Activated naive CD4-positive, alpha-beta T cell treated with anti-CD3 and anti-CD28 coated beads for 36 hours (primary cell): ENCODE measurements around the gene KDM1A. TPM values are rescaled to one million over a fixed set of nuclear protein-coding genes. Genes with fewer than 3 reads are reported as not detected.
A peak's percentile ranks its signal among the peaks of the same experiment; 100 is the strongest.

ENCODE experiments used
- CTCF ChIA-PET: fragments of 350-600 bp; sonication (Branson Sonifier 250); formaldehyde crosslinking; loops from one replicate; lab custom pipeline; 2021; ENCODE audit warnings: antibody characterized with exemption; lab: Charles Lee
- DNase-seq: peaks from one replicate; pipeline ENCODE4 v3.0.0-alpha.2; 2020
- H3K27ac Mint-ChIP-seq: one replicate; pipeline ENCODE4 v1.8.0; 2021; ENCODE audit warnings: mild to moderate bottlenecking, mixed read lengths
- H3K27me3 Mint-ChIP-seq: one replicate; pipeline ENCODE4 v1.8.0; 2021; ENCODE audit warnings: low read depth, mixed read lengths
- H3K36me3 Mint-ChIP-seq: one replicate; pipeline ENCODE4 v1.8.0; 2021; ENCODE audit warnings: low read depth, mixed read lengths
- H3K4me1 Mint-ChIP-seq: one replicate; pipeline ENCODE4 v1.8.0; 2021; ENCODE audit warnings: low read depth, mixed read lengths
- H3K4me3 Mint-ChIP-seq: one replicate; pipeline ENCODE4 v1.8.0; 2021; ENCODE audit warnings: mild to moderate bottlenecking, moderate library complexity, mixed read lengths
- H3K9me3 Mint-ChIP-seq: one replicate; pipeline ENCODE4 v1.8.0; 2021; ENCODE audit warnings: mixed read lengths
- intact Hi-C: fragments of 100-400 bp; cut with micrococcal nuclease; formaldehyde crosslinking; loops from one replicate; pipeline ENCODE4 v1.15.1; 2023
- total RNA-seq, 2 experiments: library from RNA; stranded (reverse); gene quantifications; one replicate each; pipeline ENCODE4 v1.2.3, GENCODE V29; 2021

KDM1A gene
- total RNA-seq, 2 experiments from 2014 or later, result 59.7 to 62.6 TPM

GRCh38 chr1:23019863-23020625 is 776 bp downstream of the KDM1A start:
- Mint-ChIP-seq H3K27ac (peak overlapping the region; percentile 38), H3K4me1 (peaks cover 48% of the 10 kb centered on the region), H3K9me3 (peaks cover 5% of the 10 kb centered on the region), H3K36me3 (peaks cover 9% of the 10 kb centered on the region), H3K4me3 (peak overlapping the region; percentile 81), H3K27me3 (no peaks in the 10 kb centered on the region)
- peak; percentile 31 for DNase-seq
- intact Hi-C loops, result loop anchor here (1.0 to 10.0 kb wide), 4 partner anchors 147 to 568 kb away; partner anchors contain the start of genes E2F2, LUZP1 and ZBTB40
- CTCF ChIA-PET, result interaction anchor here (0.6 kb wide), 1 partner anchor 165 kb away, joined by 4 read pairs; no protein-coding TSS in a partner anchor

DNA sequence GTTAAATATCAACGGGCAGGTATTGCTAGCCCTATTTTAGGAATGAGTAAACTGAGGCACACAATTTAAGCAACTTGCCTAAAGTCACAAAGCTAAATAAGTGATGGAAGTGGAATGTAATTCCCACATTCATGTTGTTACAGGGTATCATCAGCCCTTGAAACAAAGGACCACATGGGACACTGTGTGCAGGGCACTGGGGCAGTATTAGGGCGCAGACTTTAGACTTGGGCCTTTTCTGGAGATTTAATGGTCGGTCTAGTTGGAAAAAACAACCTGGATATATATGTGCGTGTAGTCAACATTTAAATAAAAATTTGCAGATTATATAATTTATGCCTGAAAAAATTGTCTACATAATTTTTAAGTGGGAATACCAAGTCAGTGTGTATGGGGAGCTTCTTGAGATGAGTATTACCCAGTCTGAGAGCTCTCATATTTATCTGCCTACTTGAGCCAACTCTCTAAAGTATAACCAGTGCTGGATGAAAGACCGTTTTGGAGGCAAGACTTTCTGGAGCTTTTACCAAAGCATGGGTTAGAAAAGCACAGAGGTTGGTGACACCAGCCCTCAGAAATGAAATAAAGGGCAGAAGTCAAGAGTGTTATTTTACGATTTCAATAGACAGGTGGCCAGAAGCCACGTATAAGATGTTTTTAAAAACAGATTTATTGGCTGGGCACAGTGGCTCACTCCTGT is 1.6 kb downstream of the KDM1A start:
- no peak for DNase-seq
- peaks cover 9% of the 10 kb centered on the region for H3K36me3 Mint-ChIP-seq
- intact Hi-C loops, result loop anchor here (5.0 to 10.0 kb wide), 2 partner anchors 146 to 514 kb away; partner anchors contain the start of genes E2F2 and LUZP1
- H3K4me3 Mint-ChIP-seq, result peak overlapping the region; percentile 81
- H3K27me3 Mint-ChIP-seq, result no peaks in the 10 kb centered on the region
- no peak overlapping the region for H3K27ac Mint-ChIP-seq
- CTCF ChIA-PET, result interaction anchor here (0.6 kb wide), 1 partner anchor 164 kb away, joined by 4 read pairs; no protein-coding TSS in a partner anchor
- H3K4me1 Mint-ChIP-seq, result peaks cover 51% of the 10 kb centered on the region
- H3K9me3 Mint-ChIP-seq, result peaks cover 5% of the 10 kb centered on the region

GRCh38 chr1:23021834-23022233 is 2.6 kb downstream of the KDM1A start:
- DNase-seq, result no peak
- no peak overlapping the region for H3K4me3 Mint-ChIP-seq
- H3K27ac Mint-ChIP-seq, result no peak overlapping the region
- intact Hi-C loops, result loop anchor here (5.0 to 10.0 kb wide), 2 partner anchors 145 to 513 kb away; partner anchors contain the start of genes E2F2 and LUZP1
- H3K9me3 Mint-ChIP-seq, result peaks cover 5% of the 10 kb centered on the region
- peaks cover 59% of the 10 kb centered on the region for H3K4me1 Mint-ChIP-seq
- H3K27me3 Mint-ChIP-seq, result no peaks in the 10 kb centered on the region
- CTCF ChIA-PET, result no interaction called here
- peaks cover 9% of the 10 kb centered on the region for H3K36me3 Mint-ChIP-seq

DNA sequence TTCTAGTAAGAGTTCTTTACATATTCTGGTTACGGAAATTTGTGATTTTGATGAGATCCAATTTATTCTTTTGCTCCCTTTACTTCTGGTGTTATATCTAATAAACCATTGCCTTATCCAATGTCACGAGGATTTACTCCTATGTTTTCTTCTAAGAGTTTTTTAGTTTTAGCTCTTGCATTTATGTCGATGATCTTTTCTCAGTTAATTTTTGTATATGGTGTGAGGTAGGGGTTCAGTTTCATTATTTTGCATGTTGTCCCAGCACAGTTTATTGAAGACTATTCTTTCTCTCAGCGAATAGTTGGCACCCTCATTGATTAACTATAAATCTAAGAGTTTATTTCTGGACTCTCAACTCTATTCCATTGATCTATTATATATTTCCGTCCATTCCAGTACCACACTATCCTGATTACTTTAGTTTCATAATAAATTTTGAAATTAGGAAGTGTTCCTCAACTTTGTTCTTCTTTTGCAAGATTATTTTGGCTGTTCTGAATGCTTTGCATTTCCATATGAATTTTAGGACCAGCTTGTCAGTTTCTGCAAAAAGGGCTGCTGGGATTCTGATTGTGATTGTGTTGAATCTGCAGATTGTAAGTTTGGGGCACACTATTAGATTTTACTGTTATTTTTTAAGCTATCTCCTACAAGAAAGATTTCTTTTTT is 4.0 kb downstream of the KDM1A start:
- no peak overlapping the region for H3K27ac Mint-ChIP-seq

GRCh38 chr1:23026568-23026967 is 7.3 kb downstream of the KDM1A start:
- intact Hi-C loops, result loop anchor here (10.0 kb wide), 1 partner anchor 508 kb away; the partner anchor contains the start of gene E2F2
- peaks cover 11% of the 10 kb centered on the region for H3K36me3 Mint-ChIP-seq
- peaks cover 71% of the 10 kb centered on the region for H3K4me1 Mint-ChIP-seq

More for the DNA sequence above, 4.0 kb downstream of the KDM1A start:
- peaks cover 5% of the 10 kb centered on the region for H3K9me3 Mint-ChIP-seq
- DNase-seq, result no peak
- H3K4me1 Mint-ChIP-seq, result peaks cover 64% of the 10 kb centered on the region
- intact Hi-C loops, result loop anchor here (5.0 to 10.0 kb wide), 2 partner anchors 144 to 511 kb away; partner anchors contain the start of genes E2F2 and LUZP1
- peaks cover 9% of the 10 kb centered on the region for H3K36me3 Mint-ChIP-seq
- CTCF ChIA-PET, result no interaction called here
- H3K27me3 Mint-ChIP-seq, result no peaks in the 10 kb centered on the region
- H3K4me3 Mint-ChIP-seq, result no peak overlapping the region

DNA sequence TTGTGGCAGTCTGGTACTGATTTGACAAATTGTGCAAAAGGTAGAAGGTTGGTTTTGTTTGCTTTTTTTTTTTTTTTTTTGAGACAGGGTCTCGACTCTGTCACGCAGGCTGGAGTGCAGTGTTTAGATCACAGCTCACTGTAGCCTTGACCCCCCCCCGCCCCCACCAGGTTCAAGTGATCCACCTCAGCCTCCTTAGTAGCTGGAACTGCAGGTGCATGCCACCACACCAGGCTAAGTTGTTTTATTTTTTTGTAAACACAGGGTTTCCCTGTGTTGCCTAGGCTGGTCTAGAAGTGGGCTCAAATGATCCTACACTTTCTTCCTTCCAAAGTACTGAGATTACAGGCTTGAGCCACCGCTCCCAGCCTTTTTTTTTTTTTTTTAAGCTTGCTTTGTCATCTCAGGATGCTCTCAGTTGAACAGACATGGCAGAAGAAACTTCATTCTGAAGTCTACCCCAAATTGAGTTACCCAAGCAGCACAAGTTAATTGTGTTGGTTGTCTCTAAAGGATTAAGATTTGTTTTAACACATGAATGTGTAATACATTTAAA is 8.2 kb downstream of the KDM1A start:
- intact Hi-C loops, result loop anchor here (10.0 kb wide), 1 partner anchor 507 kb away; the partner anchor contains the start of gene E2F2

More at GRCh38 chr1:23026568-23026967, 7.3 kb downstream of the KDM1A start:
- Mint-ChIP-seq H3K27me3 (no peaks in the 10 kb centered on the region), H3K27ac (no peak overlapping the region), H3K4me3 (no peak overlapping the region), H3K9me3 (peaks cover 5% of the 10 kb centered on the region)
- CTCF ChIA-PET, result no interaction called here
- no peak for DNase-seq

DNA sequence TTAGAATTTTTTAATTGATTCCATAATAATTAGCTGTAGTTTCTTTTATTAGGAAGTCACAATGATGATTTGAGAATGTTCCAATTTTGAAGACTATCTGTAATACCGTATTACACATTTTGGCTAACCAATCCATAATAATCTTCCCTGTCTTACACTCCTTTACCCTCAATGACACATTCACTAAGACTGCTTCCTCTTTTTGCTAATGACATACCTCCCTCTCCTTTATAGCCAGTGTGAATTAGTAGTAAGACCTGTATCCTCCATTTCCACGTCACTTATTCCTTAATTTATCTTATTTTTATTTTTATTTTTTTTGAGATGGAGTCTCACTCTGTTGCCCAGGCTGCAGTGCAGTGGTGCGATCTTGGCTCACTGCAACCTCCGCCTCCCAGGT is 10.1 kb downstream of the KDM1A start:
- intact Hi-C loops, result loop anchor here (10.0 kb wide), 1 partner anchor 505 kb away; the partner anchor contains the start of gene E2F2
- Mint-ChIP-seq H3K27ac (no peak overlapping the region), H3K4me3 (no peak overlapping the region), H3K27me3 (no peaks in the 10 kb centered on the region), H3K4me1 (peaks cover 58% of the 10 kb centered on the region), H3K9me3 (no peaks in the 10 kb centered on the region), H3K36me3 (peaks cover 3% of the 10 kb centered on the region)
- CTCF ChIA-PET, result no interaction called here
- no peak for DNase-seq

More for the DNA sequence above, 8.2 kb downstream of the KDM1A start:
- H3K9me3 Mint-ChIP-seq, result peaks cover 5% of the 10 kb centered on the region
- peaks cover 66% of the 10 kb centered on the region for H3K4me1 Mint-ChIP-seq
- DNase-seq, result no peak
- H3K36me3 Mint-ChIP-seq, result peaks cover 10% of the 10 kb centered on the region
- H3K4me3 Mint-ChIP-seq, result no peak overlapping the region
- CTCF ChIA-PET, result interaction anchor here (0.6 kb wide), 1 partner anchor 15 kb away, joined by 3 read pairs; no protein-coding TSS in a partner anchor
- no peaks in the 10 kb centered on the region for H3K27me3 Mint-ChIP-seq
- no peak overlapping the region for H3K27ac Mint-ChIP-seq

DNA sequence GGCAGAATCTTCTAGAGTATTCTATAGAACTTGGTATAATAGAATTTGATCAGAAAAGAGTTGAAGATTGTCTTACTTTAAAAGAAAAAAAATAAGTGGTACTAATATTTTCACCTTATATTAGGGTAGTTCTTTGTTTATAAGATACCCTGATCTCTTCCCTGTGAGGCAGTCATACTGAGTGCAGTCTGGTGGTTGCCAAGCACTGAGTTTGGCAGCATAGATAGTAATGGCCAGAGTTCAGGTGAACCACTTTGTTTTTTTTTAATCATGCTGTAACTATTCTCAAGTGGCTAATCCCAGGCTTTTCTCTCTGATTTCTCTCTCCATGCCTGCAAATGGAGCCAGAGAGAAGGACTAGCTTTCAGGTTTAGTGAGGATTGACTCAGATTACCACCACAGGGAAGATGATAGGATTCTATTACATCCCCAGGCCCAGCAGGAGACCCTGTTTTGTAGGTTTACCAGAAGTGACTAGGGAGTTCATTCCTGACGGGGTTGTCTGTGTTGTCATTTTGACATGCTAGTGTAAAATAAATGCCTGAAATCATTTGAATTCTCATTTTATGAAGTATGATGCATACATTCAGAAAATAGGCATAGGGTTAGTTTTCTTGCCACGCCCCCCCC is 16.7 kb downstream of the KDM1A start:
- DNase-seq, result no peak
- H3K4me1 Mint-ChIP-seq, result peaks cover 40% of the 10 kb centered on the region
- intact Hi-C loops, result no loop called here
- H3K36me3 Mint-ChIP-seq, result peaks cover 11% of the 10 kb centered on the region
- H3K4me3 Mint-ChIP-seq, result no peak overlapping the region
- H3K27ac Mint-ChIP-seq, result no peak overlapping the region
- H3K27me3 Mint-ChIP-seq, result no peaks in the 10 kb centered on the region
- CTCF ChIA-PET, result no interaction called here
- no peaks in the 10 kb centered on the region for H3K9me3 Mint-ChIP-seq

GRCh38 chr1:23037081-23037740 is 17.9 kb downstream of the KDM1A start:
- intact Hi-C loops, result no loop called here
- no peak for DNase-seq
- no peak overlapping the region for H3K4me3 Mint-ChIP-seq
- H3K9me3 Mint-ChIP-seq, result no peaks in the 10 kb centered on the region
- peaks cover 11% of the 10 kb centered on the region for H3K36me3 Mint-ChIP-seq
- CTCF ChIA-PET, result interaction anchor here (0.6 to 1.2 kb wide), 2 partner anchors 21 to 65 kb away, joined by 3 read pairs; no protein-coding TSS in a partner anchor
- peaks cover 34% of the 10 kb centered on the region for H3K4me1 Mint-ChIP-seq
- H3K27me3 Mint-ChIP-seq, result no peaks in the 10 kb centered on the region
- no peak overlapping the region for H3K27ac Mint-ChIP-seq

- Mint-ChIP-seq H3K27me3 (no peaks in the 10 kb centered on the region), H3K9me3 (no peaks in the 10 kb centered on the region), H3K4me3 (no peak overlapping the region), H3K36me3 (peaks cover 12% of the 10 kb centered on the region), H3K4me1 (peaks cover 30% of the 10 kb centered on the region), H3K27ac (no peak overlapping the region)
- CTCF ChIA-PET, result no interaction called here
- intact Hi-C loops, result no loop called here
- no peak for DNase-seq
Observed at GRCh38 chr1:23039308-23039826, 20.1 kb downstream of the KDM1A start.
